ENCODE results near the gene SRGAP1. TPM values are rescaled to one million over a fixed set of nuclear protein-coding genes. Genes with fewer than 3 reads are reported as not detected.

Gene SRGAP1
- total and polyA plus RNA-seq, 7 donors = 0.23 to 5.1 (median 1.5) TPM

DNA sequence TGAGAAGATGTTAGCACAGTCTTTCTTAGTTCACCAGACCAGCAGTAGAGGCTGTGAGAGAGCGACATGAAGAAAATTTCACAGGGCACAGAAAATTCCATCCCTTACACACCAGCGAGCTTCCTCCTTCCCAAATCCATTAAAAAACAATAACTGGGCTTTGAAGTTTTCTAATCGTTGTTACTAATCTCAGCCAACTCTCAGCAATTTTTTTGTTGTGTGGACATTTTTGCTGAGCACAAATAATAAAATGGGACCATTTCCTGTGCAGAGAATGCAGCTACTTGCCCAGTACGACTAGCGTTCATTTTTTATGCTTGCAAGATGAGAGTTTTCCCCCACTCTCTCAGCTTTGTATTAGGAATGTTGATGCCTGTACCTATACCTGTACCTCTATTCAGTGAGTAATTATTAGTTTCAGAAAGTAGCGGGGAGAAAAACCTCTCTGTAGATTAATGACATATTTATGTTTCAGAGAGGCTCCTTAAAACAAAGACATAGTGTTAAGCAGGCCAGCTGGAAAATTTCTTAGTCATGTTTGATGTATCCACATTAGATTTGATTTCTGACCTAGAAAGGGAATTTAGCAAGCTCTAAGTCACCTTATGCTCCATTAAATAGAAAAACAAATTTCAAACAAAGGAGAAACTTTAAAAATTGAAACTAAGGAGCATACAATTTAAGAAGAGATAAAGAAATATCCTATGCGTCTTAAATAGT, 146.5 kb downstream of the SRGAP1 start:
- H3K36me3 ChIP-seq (ENCODE audit: insufficient read depth in 1 of 2, low read depth in 1 of 2) = peaks cover 0 to 4% of the 10 kb centered on the region in 2 donors
- TF ChIP-seq, protein P1, sequence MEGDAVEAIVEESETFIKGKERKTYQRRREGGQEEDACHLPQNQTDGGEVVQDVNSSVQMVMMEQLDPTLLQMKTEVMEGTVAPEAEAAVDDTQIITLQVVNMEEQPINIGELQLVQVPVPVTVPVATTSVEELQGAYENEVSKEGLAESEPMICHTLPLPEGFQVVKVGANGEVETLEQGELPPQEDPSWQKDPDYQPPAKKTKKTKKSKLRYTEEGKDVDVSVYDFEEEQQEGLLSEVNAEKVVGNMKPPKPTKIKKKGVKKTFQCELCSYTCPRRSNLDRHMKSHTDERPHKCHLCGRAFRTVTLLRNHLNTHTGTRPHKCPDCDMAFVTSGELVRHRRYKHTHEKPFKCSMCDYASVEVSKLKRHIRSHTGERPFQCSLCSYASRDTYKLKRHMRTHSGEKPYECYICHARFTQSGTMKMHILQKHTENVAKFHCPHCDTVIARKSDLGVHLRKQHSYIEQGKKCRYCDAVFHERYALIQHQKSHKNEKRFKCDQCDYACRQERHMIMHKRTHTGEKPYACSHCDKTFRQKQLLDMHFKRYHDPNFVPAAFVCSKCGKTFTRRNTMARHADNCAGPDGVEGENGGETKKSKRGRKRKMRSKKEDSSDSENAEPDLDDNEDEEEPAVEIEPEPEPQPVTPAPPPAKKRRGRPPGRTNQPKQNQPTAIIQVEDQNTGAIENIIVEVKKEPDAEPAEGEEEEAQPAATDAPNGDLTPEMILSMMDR (IDR thresholded peaks at IDR 0.05) = no peak
- no peak for DNase-seq
- ATAC-seq = no peak
- H3K27ac ChIP-seq = no peak overlapping the region
- intact Hi-C loops (cut with DNase I) = no loop called here
- 66 to 77% (median 68%) methylated on average over 7 of the region's 7 CpGs for WGBS, 3 donors
- no peaks in the 10 kb centered on the region for H3K27me3 ChIP-seq (ENCODE audit: insufficient read depth in 3 of 3, low read length in 2 of 3)
- no peaks in the 10 kb centered on the region for H3K4me1 ChIP-seq
- no peaks in the 10 kb centered on the region for H3K9me3 ChIP-seq
- no peak overlapping the region for H3K4me3 ChIP-seq

DNA sequence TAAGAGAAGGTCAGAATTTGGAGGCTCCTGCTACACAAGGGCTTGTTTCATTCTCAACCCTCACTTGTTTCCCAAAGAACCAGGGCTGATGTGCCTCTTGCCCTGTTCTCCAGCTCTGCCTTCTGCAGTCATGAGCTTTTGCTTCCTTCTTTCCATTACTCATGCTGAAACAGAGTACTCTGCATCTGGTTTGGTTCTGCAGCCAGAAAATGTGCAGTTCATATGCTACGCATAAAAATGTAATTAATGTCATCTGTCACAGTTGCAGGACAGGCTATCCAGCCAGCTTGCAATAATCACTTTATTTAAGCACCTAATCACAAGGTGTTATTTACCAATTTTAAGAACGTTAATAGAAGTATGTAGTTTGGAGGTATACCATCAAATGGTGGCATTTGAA, 150.2 kb downstream of the SRGAP1 start:
- no peak for DNase-seq
- Histone ChIP-seq H3K27ac (no peak overlapping the region), H3K36me3 (ENCODE audit: insufficient read depth in 1 of 2, low read depth in 1 of 2) (peaks cover 0 to 2% of the 10 kb centered on the region in 2 donors), H3K4me1 (no peaks in the 10 kb centered on the region), H3K9me3 (no peaks in the 10 kb centered on the region), H3K27me3 (ENCODE audit: insufficient read depth in 3 of 3, low read length in 2 of 3) (no peaks in the 10 kb centered on the region), H3K4me3 (no peak overlapping the region)
- intact Hi-C loops (cut with DNase I) = no loop called here
- TF ChIP-seq, protein P1 (IDR thresholded peaks at IDR 0.05) = no peak
- 60 to 66% (median 63%) methylated on average over 2 of the region's 2 CpGs for WGBS, 3 donors
- no peak for ATAC-seq

DNA sequence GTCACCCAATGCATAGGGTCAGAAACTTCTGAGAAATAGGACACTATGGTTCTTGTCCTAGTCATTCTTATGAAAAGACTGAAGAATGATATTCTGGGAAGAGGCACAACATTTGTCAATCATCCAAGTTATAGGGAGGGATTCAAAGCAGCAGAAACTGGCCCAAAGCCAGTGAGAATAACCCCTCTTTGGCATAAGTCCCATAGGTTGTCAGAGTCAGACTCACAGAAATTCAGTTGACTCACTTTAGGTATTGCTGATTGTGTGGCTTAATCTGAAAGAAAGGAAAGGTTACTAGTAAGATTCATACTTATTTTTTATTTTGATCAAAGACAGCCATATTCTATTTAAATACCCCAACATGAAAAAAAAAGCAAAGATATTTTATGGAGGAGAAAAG, 151.0 kb downstream of the SRGAP1 start:
- TF ChIP-seq, protein P1 (IDR thresholded peaks at IDR 0.05) = no peak

DNA sequence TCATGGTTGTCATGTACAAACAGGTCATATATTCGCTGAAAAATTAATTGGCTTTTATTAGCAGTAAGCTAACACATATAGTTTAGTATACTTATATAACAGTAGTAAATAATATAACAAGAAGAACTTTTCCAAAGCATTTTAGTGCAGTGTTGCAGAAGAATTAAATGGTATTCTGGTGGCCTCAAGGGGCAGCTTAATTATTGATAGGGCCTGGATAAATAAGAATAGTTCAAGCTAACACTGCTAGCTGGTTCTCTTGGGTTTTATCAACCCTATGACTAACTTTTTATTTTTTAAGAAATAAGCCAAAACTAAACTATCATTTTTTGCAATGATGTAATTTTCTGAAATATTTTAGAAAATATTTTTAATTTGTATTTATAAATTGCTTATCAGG, 152.1 kb downstream of the SRGAP1 start:
- H3K4me1 ChIP-seq = no peaks in the 10 kb centered on the region
- no peaks in the 10 kb centered on the region for H3K27me3 ChIP-seq (ENCODE audit: insufficient read depth in 3 of 3, low read length in 2 of 3)
- no peaks in the 10 kb centered on the region for H3K36me3 ChIP-seq (ENCODE audit: insufficient read depth in 1 of 2, low read depth in 1 of 2)
- ATAC-seq (no peak), DNase-seq (no peak)
- WGBS, 3 donors = 96 to 98% (median 97%) methylated on average over 1 of the region's 1 CpG
- no peak overlapping the region for H3K4me3 ChIP-seq
- intact Hi-C loops (cut with DNase I) = no loop called here
- H3K27ac ChIP-seq = no peak overlapping the region
- no peaks in the 10 kb centered on the region for H3K9me3 ChIP-seq
- TF ChIP-seq, protein P1 (IDR thresholded peaks at IDR 0.05) = no peak

More for the DNA sequence above, 151.0 kb downstream of the SRGAP1 start:
- Histone ChIP-seq H3K4me1 (no peaks in the 10 kb centered on the region), H3K27ac (no peak overlapping the region), H3K36me3 (ENCODE audit: insufficient read depth in 1 of 2, low read depth in 1 of 2) (no peaks in the 10 kb centered on the region), H3K27me3 (ENCODE audit: insufficient read depth in 3 of 3, low read length in 2 of 3) (no peaks in the 10 kb centered on the region), H3K9me3 (no peaks in the 10 kb centered on the region), H3K4me3 (no peak overlapping the region)
- no peak for ATAC-seq
- intact Hi-C loops (cut with DNase I) = no loop called here
- no peak for DNase-seq

DNA sequence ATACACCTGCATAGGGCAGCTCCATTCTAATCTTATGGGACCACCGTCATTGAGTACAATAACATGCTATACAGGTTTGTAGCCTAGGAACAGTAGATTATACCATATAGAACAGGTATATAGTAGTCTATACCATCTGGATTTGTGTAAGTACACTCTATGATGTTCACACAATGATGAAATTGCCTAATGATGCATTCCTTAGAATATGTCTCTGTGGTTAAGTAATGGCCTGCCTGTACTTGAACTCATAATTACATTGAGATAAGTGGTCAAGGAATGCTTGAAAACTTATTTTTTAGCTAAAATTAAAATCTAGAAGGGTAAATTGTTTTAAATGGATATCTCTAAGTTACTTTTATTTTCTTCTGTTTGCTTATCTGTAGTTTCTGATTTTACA, 152.7 kb downstream of the SRGAP1 start:
- TF ChIP-seq, protein P1 (IDR thresholded peaks at IDR 0.05) = no peak
- ATAC-seq (no peak), DNase-seq (no peak)
- no peaks in the 10 kb centered on the region for H3K4me1 ChIP-seq
- intact Hi-C loops (cut with DNase I) = no loop called here
- H3K9me3 ChIP-seq = no peaks in the 10 kb centered on the region
- no peaks in the 10 kb centered on the region for H3K36me3 ChIP-seq (ENCODE audit: insufficient read depth in 1 of 2, low read depth in 1 of 2)
- H3K4me3 ChIP-seq = no peak overlapping the region
- 87 to 92% (median 89%) methylated on average over 1 of the region's 1 CpG for WGBS, 3 donors
- no peaks in the 10 kb centered on the region for H3K27me3 ChIP-seq (ENCODE audit: insufficient read depth in 3 of 3, low read length in 2 of 3)
- no peak overlapping the region for H3K27ac ChIP-seq
